Smooth muscle cell (in vitro differentiated cells): ENCODE results near the gene TICAM2. TPM values are rescaled to one million over a fixed set of nuclear protein-coding genes. Genes with fewer than 3 reads are reported as not detected.

Experiments used
- DNase-seq: peaks from one replicate; lab custom pipeline; 2025; ENCODE audit not compliant: unreplicated experiment; lab: John Stamatoyannopoulos, UW
- H2AFZ ChIP-seq: fragments of 200-600 bp; sonication (generic); 2 replicates; pipeline ENCODE4 v1.6.0; 2016; ENCODE audit warnings: antibody characterized with exemption, low read depth, mild to moderate bottlenecking
- H3F3A ChIP-seq: fragments of 200-600 bp; sonication (generic); 2 replicates; pipeline ENCODE4 v1.6.0; 2017; ENCODE audit warnings: antibody characterized with exemption, low read depth
- H3K27ac ChIP-seq: fragments of 200-600 bp; sonication (generic); 2 replicates; pipeline ENCODE4 v1.5.1; 2016; ENCODE audit warnings: low read depth, mild to moderate bottlenecking
- H3K27me3 ChIP-seq: fragments of 200-600 bp; sonication (generic); 2 replicates; pipeline ENCODE4 v1.6.1; 2016; ENCODE audit warnings: low read depth, mild to moderate bottlenecking
- H3K36me3 ChIP-seq: fragments of 200-600 bp; sonication (generic); 2 replicates; pipeline ENCODE4 v1.5.1; 2016; ENCODE audit warnings: low read depth
- H3K4me1 ChIP-seq: fragments of 200-600 bp; sonication (generic); 2 replicates; pipeline ENCODE4 v1.5.1; 2016; ENCODE audit warnings: low read depth
- H3K4me2 ChIP-seq: fragments of 200-600 bp; sonication (generic); 2 replicates; pipeline ENCODE4 v1.6.0; 2016; ENCODE audit warnings: mild to moderate bottlenecking
- H3K4me3 ChIP-seq: fragments of 200-600 bp; sonication (generic); 2 replicates; pipeline ENCODE4 v1.5.1; 2016; ENCODE audit warnings: mild to moderate bottlenecking
- H3K79me2 ChIP-seq: fragments of 200-600 bp; sonication (generic); 2 replicates; pipeline ENCODE4 v1.6.0; 2016; ENCODE audit warnings: low read depth, mild to moderate bottlenecking
- H3K9ac ChIP-seq: fragments of 200-600 bp; sonication (generic); 2 replicates; pipeline ENCODE4 v1.6.0; 2016; ENCODE audit warnings: low read depth
- H3K9me3 ChIP-seq: fragments of 200-600 bp; sonication (generic); replicated peaks from 2 replicates; pipeline ENCODE4 v1.5.1; 2016; ENCODE audit warnings: low read depth
- H4K20me1 ChIP-seq: fragments of 200-600 bp; sonication (generic); 2 replicates; pipeline ENCODE4 v1.6.0; 2016; ENCODE audit warnings: low read depth
- CTCF ChIP-seq: fragments of 200-600 bp; sonication (generic); IDR thresholded peaks from 2 replicates; pipeline ENCODE4 v1.5.1; 2017; ENCODE audit warnings: borderline replicate concordance, mild to moderate bottlenecking, antibody characterized with exemption; ENCODE audit not compliant: insufficient read depth, poor library complexity, severe bottlenecking
- WGBS: methylation state at CpG from one replicate; pipeline ENCODE4 v1.1.7; 2016; ENCODE audit warnings: low lambda C conversion rate; 5-methylcytosine and 5-hydroxymethylcytosine counted together
- polyA plus RNA-seq: library from polyadenylated mRNA; unstranded; fragments of >200 nt; fragmentation: Nextera tagmentation; extraction: Ambion mirVana; gene quantifications from 2 replicates; pipeline ENCODE4 v1.2.1, GENCODE V29; 2016
- total RNA-seq: library from RNA; depleted of rRNA; stranded (reverse); fragments of >200 nt; gene quantifications from 2 replicates; pipeline ENCODE4 v1.2.3, GENCODE V29; 2014

The TICAM2 gene
- total and polyA plus RNA-seq, 2 experiments from 2014 or later = 11.5 to 13.3 TPM

- no peak overlapping the region for H3K9ac ChIP-seq
- WGBS = 77% methylated on average over 2 of the region's 2 CpGs
Measured at GRCh38 chr5:115644046-115644445, 41.8 kb upstream of the TICAM2 start.

GRCh38 chr5:115641948-115642347, 39.7 kb upstream of the TICAM2 start:
- H2AFZ ChIP-seq = no peak overlapping the region
- H3K4me2 ChIP-seq = no peak overlapping the region
- TF ChIP-seq CTCF = no peak
- H3K4me1 ChIP-seq = no peaks in the 10 kb centered on the region
- no peaks in the 10 kb centered on the region for H4K20me1 ChIP-seq
- no peaks in the 10 kb centered on the region for H3K36me3 ChIP-seq
- no peaks in the 10 kb centered on the region for H3K79me2 ChIP-seq
- no peak overlapping the region for H3K9ac ChIP-seq
- no peaks in the 10 kb centered on the region for H3K9me3 ChIP-seq
- H3K4me3 ChIP-seq = no peak overlapping the region
- H3K27ac ChIP-seq = no peak overlapping the region
- 100% methylated on average over 1 of the region's 1 CpG for WGBS
- no peaks in the 10 kb centered on the region for H3F3A ChIP-seq
- no peak for DNase-seq
- no peaks in the 10 kb centered on the region for H3K27me3 ChIP-seq

More at GRCh38 chr5:115644046-115644445, 41.8 kb upstream of the TICAM2 start:
- Histone ChIP-seq H3K27me3 (no peaks in the 10 kb centered on the region), H3K36me3 (no peaks in the 10 kb centered on the region), H3K27ac (no peak overlapping the region), H2AFZ (no peak overlapping the region), H3F3A (no peaks in the 10 kb centered on the region), H3K4me1 (no peaks in the 10 kb centered on the region), H3K4me2 (no peak overlapping the region), H3K9me3 (no peaks in the 10 kb centered on the region), H3K79me2 (no peaks in the 10 kb centered on the region), H3K4me3 (no peak overlapping the region), H4K20me1 (no peaks in the 10 kb centered on the region)
- TF ChIP-seq CTCF = no peak
- DNase-seq = no peak

GRCh38 chr5:115640274-115640673, 38.0 kb upstream of the TICAM2 start:
- Histone ChIP-seq H3K27me3 (no peaks in the 10 kb centered on the region), H3K4me3 (no peak overlapping the region), H3K4me2 (no peak overlapping the region), H3K4me1 (no peaks in the 10 kb centered on the region), H3K79me2 (no peaks in the 10 kb centered on the region), H4K20me1 (no peaks in the 10 kb centered on the region), H3K9ac (no peak overlapping the region), H2AFZ (no peak overlapping the region), H3K27ac (no peak overlapping the region), H3K36me3 (no peaks in the 10 kb centered on the region), H3F3A (no peaks in the 10 kb centered on the region), H3K9me3 (no peaks in the 10 kb centered on the region)
- no peak for TF ChIP-seq CTCF
- no peak for DNase-seq
- WGBS = 95% methylated on average over 2 of the region's 2 CpGs

GRCh38 chr5:115639377-115639776, 37.1 kb upstream of the TICAM2 start:
- Histone ChIP-seq H3K36me3 (no peaks in the 10 kb centered on the region), H3K4me1 (peaks cover 2% of the 10 kb centered on the region), H3K4me2 (no peak overlapping the region), H3K27ac (no peak overlapping the region), H3K4me3 (no peak overlapping the region), H3K27me3 (no peaks in the 10 kb centered on the region), H4K20me1 (no peaks in the 10 kb centered on the region), H3K9ac (no peak overlapping the region), H2AFZ (no peak overlapping the region), H3F3A (no peaks in the 10 kb centered on the region), H3K79me2 (no peaks in the 10 kb centered on the region), H3K9me3 (no peaks in the 10 kb centered on the region)
- no peak for TF ChIP-seq CTCF
- 97% methylated on average over 1 of the region's 1 CpG for WGBS
- no peak for DNase-seq
